ENCODE measurements around the gene FLII.

The FLII gene

DNA sequence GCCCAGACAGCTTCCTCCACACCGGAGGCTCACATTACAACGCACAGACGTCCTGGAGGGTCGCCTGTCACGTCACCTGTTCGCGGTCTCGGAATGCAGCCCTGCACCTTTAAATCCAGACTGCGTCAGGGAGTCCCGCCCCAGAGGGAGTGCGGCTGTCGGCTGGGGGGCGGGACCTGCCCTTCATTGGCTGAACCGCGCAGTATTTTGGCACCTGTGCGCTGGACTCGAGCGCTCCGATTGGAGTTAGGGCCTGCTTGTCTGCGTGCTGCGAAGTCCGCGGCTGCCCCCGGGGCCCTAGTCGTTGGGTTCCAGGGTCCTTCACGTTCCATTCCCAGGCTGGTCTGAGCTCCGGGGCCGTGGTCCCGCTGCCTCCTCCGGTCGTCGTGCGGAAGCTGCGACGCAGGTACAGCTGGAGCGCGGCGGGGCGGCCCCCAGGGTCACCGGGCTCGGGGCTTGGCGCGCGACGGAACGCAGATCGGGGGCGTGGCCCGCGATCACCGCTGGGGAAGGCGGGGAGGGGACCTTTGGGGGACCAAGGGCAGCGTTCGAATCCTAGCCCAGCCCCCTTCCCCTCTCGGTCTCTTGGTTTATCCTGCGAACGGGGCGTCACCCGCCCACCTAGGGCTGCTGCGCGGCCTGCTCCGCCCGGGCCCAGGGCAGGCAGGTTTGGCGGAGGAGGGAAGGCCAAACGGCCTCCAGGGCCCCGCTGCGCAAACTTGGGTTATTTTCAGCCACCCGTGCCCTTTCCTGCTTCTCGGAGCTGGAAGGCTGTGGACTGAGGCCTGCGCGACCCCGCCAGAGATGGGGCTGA lies 2.0 kb upstream of the FLII start, which contains the start of gene MIEF2:
Gene MIEF2, plus strand, starts transcription at position 331 of the 814 bp plus-strand sequence. CDS start 2,059 bp downstream, outside the sequence.
- DNase-seq (ENCODE audit: low spot score) = peak; percentile 99

DNA sequence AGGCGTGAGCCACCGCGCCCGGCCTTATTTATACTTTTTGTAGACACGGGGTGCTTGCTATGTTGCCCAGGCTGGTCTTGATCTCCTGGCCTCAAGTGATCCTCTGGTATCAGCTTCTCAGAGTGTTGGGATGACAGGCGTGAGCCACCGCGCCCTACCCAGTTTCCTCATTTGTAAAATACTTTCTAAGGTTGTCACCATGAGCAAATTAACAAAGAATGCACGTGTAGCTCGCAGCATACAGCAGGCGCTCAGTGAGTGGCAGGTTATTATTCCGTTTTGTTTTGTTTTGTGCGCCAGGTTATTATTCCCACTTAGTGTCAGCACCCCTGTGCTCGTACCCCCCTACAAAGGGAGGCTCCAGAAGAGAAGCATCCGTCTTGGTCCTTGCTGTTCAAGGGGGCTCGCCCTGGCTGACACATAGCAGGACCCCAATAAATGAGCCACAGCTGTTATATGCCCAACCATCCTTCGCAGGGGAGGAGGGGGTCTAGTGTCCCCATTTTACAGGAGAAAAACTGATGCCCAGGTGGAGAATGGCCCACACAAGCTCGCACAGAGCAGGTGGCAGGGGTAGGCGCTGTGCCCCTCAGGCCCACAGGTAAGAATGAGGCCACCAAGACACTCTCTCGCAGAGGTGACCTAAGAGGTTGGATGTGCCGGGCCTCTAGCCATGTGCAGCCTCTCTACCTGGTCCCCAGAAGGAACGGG lies 1.2 kb upstream of the FLII start:
- DNase-seq (ENCODE audit: low spot score) = no peak

DNA sequence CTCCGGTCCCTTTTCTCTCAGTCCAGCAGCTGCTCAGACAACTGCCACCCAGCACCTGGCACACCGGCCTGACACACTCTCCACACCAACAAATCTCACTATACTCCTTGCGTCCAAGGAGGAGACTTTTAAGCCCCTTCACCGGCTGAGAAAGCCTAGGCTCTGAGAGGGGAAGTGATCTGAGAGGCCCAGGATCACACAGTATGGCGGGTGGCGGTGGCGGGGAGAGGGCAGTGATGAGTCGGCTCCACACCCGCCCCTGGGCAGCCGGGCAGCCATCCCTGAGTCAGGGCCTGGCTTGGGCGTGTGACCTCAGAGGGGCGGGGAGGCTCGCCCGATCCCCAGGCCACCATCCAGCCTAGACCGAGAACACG lies 569 bp downstream of the FLII start:
- DNase-seq (ENCODE audit: low spot score) = peak; percentile 95

DNA sequence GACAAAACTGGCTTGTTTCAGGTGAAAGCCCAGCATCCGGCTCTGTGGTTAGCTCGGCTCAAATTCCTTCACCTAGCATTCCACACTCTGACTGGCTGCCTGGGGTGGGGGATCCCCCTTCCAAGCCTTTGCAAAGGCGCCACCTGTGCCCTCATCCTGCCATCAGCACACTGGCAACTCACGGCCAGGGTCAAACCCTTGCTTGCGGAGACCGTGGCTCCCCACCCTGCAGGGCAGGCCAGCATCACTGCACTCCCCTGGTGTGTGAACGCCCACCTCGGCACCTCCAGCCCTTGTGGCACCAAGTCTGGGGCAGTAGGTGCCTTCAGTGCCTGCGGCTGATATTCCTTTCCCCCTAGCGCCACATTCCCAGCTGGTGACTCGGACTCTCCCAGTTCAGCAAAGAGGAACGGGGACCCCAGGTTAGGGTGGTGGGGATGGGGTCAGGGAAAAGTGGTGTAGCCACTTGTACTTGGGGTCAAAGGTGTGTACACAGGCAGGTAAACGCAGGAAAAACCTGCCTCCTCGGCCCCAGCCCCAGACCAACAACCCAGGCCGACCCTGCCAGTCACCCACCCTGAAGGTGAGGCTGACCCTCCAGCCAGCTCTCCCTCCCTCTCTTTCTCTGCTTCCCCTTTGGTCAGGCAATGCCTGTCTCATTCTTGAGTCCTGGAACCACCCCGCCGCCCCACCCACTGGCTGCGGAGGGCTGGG lies 1.1 kb downstream of the FLII start:
- DNase-seq (ENCODE audit: low spot score) = peak; percentile 81

DNA sequence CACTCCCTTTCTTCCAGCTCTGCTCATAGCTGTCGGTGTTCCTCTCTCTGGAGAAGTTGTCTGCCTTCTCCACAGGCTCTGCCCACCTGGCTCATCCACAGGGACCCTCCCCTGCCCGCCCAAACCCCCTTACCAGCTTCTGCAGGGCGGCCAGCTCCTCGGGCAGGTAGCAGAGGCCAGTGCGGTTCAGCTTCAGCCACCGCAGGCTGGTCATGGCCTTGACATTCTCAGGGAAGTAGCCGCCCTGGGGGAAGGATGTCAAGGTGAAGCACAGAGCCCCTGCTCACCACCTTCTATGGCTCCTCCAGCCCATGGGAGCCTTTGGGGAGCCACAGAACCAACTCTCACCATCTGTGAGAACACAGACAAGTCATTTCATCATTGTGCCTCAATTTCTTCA lies 1.8 kb downstream of the FLII start:
- no peak for DNase-seq (ENCODE audit: low spot score)

DNA sequence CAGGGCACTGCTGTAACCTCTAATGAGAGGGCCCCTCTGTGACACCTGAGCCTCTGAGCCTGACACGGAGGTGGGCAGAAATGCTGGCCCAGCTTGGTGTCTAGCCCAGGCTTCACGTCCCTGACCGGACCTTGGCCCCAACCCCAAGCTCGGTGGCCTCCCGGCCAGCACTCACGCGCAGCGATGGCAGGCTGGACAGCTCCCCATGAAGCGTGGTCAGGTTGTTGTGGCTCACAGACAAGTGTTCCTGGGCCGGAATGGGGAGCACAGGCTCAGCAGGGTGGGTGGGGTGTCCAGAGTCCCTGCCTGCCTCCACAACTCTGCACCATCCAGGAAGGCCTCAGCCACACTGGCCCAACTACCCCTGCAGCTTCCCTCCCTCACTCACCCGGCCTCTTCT lies 2.2 kb downstream of the FLII start:
- DNase-seq (ENCODE audit: low spot score) = no peak

DNA sequence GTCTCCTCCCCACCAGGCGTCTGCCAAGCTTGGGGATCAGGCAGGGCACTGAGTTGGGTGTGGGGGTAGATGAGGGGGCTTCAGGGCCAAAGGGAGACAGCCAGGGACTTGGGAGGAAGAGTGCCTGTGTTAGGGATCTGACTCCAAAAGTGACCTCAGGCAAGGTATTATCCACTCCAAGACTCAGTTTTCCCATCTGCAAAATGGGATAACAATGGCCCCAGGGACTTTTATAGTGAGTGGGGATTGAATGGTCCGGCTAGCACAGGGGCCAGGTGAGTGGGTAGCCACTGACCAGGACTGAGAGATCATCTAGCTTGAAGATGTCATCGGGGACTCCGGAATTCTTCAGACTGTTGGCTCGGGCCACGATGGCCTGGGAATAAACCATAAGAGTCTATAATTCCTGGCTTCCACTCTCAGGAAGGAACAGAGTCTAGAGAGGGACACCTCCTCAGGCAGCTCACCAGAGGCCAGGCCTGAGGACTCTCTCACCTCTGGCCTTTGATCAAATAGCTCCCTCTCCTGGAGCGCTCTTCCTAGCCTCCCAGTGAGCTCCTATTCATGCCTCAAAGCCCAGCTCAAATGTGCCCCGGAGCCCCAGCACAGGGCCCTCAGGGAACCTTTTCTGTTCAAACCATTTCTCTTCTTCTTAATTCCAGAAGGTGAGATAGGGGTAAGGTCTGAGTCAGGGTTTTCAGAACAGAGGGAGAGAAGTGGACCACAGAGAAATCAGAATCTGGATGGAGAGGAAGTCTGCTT lies 3.5 kb downstream of the FLII start:
- DNase-seq (ENCODE audit: low spot score) = no peak

DNA sequence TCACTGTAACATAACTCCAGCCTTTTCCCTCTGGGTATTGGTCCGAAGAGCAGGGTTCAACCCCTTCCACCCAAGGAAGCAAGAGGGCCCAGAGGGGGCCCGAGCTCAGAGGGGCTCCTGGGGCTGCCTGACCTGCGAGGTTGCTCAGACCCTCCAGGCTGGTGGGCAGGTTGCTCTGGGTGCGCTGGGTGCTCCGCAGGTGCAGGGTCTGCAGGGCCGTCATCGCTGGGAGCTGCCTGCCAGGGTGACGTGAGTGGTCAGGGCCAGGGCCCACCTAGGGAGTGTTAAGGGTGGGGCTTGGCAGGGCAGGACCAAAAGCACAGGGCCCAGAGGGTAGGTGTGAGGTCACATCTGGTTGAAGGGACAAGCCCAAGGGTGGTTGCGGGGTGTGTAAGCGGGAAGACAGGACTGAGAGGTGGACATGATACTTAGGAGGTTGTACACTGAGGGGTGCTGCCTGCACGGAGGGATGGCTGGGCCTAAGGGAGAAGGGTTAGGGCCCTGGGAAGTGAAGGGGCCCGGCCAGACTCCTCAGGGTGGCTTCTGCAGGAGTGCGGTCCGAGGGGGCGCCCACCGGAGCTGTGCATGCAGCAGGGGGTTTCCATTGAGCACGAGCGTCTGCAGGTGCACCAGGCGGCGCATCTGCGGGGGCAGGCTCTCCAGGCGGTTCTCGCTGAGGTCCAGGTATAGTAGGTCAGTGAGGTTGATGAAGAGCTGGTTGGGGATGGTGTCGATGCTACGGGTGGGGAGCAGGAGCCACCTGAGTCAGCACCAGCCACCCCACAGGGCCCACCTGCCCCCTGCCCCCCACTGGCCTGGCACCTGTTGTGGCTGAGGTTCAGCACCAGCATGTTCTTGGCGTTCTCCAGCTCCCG lies 4.4 kb downstream of the FLII start:
- DNase-seq (ENCODE audit: low spot score) = no peak

DNA sequence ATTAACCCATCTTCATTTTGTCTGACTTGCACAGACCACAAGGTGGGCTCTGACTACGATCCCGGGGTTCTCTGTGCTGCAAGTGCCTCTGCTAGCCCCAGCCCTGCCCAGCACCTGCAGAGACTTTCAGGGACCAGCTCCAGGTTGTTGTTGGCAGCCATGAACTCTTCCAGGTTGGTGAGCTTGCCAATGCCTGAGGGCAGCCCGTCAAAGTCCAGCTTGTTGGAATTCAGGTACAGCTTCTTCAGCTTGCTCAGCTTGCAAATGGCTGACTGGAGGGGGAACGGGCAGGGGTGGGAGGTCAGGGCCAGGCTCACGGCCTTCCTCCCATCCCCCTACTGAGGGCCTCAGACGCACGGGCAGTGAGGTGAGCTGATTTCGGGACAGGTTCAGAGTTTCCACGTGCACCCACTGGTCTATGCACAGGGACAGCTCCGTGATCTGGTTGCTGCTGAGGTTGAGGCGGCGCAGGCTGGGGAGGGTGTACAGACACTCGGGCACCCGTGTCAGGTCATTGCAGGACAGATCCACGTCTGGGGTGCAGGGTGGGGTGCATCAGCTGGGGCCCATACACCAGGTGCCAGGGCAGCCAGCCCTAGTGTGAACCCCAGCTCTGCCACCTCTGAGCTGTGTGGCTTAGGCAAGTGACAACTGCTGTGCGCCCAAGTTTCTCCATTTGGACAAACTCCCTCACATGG lies 5.2 kb downstream of the FLII start:
- DNase-seq (ENCODE audit: low spot score) = no peak

DNA sequence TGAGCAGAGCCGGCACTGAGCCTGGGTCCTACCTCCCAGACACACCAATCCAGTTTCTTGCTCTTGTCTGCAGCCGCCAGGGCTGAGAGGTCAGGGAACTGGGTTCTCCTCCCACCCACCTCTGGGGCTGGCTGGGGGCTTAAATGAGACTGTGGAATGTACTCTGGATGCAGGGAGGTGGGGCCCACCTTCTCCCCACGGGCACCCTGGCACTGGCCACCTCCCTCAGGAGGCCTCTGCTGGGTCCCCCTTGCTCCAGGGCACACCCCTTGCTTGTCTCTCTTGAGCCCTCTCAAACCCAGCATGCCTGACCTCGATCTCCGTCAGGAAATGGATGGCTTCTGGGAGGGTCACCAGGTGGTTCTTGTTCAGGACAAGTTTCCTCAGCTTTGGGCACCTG lies 6.4 kb downstream of the FLII start:
- no peak for DNase-seq (ENCODE audit: low spot score)

DNA sequence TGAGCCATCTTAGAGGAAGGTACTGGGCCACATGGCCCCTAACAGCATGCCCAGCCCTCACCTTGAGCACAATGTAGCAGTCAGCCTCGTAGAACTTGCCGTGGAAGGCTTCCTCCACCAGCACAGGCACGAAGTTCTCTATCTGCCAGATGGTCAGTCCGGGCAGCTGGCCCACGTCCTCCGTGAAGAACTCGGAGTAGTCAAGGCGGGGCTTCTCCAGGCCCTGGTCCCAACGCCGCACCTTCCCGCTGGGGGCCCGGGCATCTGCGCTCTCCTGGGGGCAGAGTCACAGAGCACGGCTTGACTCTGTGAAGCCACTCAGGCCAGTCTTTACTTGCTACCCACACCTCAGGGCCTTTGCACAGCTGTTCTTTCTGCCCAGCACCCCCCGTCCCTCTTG lies 7.3 kb downstream of the FLII start:
- DNase-seq (ENCODE audit: low spot score) = no peak

DNA sequence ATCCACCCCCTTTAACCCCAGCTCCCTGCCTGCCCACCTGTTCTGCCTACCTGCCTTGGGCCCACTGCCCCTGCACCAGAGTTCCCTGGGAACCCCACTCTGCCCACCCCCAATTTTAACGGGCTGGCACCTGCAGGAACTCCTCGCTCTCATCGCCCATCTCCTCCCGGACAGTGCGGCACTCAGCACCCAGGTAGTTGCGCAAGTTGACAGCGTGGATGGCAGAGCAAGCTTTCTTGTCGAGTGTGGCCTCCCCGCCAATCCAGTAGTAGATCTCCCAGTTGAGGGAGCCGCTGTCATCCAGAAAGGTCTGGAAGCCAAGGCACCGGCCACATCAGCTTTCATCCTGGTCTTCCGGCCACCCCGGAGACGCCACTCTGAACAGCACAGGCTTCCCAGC lies 7.8 kb downstream of the FLII start:
- no peak for DNase-seq (ENCODE audit: low spot score)

DNA sequence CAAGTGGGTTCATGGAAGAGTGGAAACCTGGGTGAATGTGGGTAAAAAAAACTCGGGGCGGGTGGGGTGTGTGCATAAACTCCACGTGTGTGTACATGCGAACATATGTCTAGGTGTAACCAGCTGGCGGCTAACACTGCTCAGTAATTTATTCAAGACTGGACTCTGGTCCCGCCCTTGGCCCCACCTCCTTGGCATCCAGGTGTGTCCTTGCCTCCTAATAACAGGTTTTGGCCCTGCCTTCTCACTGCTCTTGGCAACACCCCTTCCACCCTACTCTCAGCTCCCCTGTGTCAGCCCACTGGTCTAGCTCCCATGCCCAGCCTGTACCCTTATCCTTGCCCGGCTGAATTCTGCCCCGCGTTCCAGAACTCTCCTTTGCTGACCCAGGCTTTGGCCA lies 8.3 kb downstream of the FLII start:
- DNase-seq (ENCODE audit: low spot score) = no peak

DNA sequence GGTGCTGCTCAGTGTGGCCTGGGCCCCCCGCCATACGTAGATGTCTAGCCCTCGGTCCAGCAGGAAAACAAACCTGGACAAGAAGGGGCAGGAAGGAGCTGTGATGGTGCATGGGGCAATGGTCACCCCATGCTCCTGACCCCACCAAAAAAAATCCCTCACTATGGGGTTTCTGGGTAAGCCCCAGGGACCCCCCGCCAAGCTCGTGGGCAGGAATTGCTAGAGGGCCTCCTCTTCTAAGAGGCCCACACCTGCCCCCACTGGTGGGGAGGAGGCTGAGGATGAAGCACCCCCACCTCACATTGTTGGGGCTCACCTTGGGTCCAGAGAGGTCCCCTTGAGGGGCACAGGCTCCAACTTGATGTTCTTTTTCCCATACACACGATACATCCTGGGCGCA lies 9.7 kb downstream of the FLII start:
- no peak for DNase-seq (ENCODE audit: low spot score)

DNA sequence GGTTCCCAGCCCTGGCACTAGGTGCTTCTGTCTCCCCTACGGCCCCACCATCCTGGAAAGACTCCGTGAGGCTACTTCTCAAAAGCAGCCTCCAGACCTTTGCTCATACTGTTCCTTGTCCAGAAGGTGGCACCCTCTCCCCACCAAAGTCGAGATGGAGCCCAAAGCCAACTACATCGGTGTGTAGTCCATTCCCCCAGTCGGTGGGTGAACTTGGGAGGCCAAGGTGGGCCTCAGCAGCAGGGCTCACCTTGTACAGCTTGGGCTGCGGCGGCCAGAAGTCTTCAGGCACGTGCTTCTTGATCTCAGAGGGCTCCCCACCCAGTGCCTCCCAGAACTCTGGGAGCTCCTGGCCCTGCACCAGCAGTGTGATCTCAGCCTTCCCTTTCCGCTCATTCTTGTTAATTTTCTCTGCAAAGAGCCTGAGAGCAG lies 10.2 kb downstream of the FLII start:
- DNase-seq (ENCODE audit: low spot score) = peak; percentile 86

DNA sequence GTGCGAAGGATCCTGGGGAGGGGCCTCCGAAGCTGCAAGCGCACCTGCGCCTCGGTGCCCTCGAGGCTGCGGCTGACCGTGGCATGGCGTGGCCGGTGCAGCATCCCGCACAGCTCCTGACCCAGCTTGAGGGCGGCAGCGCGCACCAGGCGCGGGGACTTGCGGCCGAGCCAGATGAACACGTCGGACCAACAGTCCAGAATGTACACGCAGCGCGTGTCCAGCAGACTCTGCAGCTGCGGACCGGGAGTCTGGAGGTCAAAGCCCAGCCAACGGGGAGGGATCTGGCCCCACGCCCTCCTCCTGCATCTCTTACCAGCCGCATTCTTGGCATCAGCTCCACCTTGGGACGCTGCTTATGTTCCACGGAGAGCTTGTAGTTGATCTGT lies 10.9 kb downstream of the FLII start:
- no peak for DNase-seq (ENCODE audit: low spot score)

DNA sequence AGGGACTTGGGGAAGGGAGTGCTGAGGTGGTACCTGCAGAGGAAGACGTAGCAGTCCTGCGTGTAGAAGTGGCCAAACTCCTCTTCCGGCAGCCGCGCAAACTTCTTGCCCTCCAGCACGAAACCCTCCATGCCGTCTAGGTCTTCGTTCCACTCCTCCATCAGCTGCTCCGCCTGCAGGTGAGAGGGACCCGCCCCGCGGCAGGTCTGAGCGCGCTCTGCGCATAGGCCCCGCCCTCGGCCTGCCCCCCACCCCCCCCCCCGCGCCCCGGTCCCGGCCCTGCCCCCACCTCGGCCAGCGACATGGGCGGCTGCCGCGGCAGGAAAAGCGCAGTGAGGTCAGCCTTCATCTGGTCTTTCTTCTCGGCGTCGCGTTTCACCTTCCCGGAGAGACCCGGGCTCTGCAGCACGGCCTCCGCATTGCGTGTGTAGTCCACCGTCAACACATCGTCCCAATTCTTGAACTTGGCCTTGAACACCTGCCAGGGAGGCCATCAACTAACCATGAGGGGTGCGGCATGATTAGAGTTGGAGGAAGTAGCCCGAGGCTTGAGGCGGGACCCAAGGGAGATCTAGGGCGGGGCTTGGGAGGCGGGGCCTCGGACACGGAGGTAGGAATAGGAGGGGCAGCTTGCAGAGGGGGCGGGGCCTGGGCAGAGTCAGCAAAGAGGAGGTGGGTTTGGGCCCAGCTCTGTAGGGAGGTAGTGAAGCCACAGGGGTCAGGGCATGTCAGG lies 11.5 kb downstream of the FLII start:
- peak; percentile 77 for DNase-seq (ENCODE audit: low spot score)

DNA sequence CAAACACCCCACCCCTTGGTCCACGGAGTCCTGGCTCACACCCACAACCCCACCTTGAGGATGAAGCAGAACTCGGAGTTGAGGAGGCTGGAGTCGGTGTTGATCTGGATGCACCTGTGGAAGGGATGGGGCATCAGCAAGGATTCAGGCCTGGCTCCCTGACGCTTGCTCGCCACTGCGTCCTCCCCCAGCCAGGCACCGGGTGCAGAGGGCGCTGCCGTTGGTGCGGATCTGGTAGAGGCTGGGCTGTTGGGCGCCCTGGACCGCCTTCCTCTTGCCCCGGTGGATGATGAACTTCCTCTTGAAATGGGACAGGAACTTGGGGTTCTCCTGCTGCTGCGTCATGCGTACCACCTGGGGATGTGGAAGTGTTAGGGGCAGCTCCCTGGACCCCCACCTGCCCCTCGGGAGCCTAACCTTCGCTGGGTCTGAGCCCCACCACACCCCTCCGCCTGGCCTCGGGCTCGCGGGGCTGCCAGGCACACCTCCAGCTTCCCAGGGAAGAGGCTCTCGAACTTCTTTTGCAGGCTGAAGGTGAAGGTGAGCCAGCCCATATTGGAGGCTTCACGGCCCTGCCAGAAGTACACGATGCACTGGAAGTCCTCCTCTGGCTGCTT lies 12.3 kb downstream of the FLII start:
- DNase-seq (ENCODE audit: low spot score) = no peak

DNA sequence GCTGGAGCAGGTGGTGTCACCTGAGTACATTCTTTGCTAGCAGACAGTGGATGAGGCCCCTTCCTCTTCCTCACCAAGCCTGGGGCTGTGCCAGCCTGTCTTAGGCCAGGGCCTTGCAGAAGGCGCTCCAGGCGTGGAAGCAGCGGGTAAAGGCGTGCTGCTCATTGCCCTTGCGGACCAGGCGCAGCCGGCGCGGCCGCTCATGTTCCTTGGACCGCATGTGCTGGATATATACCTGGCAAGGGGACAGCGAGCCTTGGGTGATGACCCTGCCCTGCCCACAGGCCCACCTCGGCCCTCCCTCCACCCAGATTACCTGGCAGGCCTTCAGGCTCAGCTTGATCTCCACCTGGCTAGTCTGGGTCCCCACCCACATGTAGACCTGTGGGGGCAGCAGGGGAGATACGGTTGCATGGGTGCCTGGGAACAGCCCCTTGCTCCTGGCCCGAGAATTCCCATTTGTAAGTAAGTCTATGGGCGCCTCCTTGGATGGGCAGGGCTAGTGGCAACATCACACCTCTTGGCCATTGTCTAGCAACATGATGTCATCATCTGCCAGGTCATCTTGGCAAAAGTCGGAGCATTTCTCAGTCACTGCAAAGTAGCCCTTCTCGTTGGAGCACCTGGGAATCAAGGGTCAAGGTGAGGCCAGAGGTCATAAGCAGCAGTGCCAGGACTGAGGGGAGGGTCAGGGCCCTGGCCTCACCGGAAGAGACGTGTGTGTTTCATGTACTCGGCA lies 13.3 kb downstream of the FLII start:
- no peak for DNase-seq (ENCODE audit: low spot score)
